B cell (primary cell): ENCODE data around the gene IPO8.
"Not testable (repeated sequence)": the region's sequence is repeated elsewhere in the genome, so short reads cannot be mapped to it uniquely, and the experiment has no call there.

ENCODE experiments used
- EZH2 ChIP-seq: IDR thresholded peaks from 2 replicates; pipeline ENCODE4 v1.6.1; 2012; ENCODE audit warnings: borderline replicate concordance, low read depth, mild to moderate bottlenecking, moderate library complexity, low read length; ENCODE audit not compliant: insufficient read depth, poor library complexity, severe bottlenecking
- TF ChIP-seq, protein P1 (sequence below): fragments of 200-600 bp; IDR thresholded peaks from one replicate; pipeline ENCODE4 v1.8.0; 2022; ENCODE audit warnings: antibody characterized with exemption, mild to moderate bottlenecking

DNA sequence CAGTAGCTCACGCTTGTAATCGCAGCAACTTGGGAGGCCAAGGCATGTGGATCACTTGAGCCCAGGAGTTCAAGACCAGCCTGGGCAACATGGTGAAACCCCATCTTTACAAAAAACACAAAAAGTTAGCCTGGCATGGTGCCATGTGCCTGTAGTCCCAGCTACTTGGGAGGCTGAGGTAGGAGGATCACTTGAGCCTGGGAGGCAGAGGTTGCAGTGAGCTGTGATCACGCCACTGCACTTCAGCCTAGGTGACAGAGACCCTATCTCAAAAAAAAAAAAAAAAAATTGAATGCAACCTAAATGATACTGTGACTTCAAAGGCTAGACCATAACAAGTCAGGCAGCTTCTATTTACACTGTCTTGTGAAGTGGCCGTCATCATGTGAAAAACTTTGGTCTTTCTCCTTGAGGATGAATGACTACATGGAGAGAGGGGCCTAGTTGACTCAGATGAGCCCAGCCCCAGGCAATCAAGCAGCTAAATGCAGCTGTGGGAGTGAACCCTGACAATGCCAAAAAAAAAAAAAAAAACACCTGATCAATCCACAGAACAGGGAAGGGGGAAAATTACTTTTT lies 73.9 kb downstream of the IPO8 start:
- TF ChIP-seq, protein P1, sequence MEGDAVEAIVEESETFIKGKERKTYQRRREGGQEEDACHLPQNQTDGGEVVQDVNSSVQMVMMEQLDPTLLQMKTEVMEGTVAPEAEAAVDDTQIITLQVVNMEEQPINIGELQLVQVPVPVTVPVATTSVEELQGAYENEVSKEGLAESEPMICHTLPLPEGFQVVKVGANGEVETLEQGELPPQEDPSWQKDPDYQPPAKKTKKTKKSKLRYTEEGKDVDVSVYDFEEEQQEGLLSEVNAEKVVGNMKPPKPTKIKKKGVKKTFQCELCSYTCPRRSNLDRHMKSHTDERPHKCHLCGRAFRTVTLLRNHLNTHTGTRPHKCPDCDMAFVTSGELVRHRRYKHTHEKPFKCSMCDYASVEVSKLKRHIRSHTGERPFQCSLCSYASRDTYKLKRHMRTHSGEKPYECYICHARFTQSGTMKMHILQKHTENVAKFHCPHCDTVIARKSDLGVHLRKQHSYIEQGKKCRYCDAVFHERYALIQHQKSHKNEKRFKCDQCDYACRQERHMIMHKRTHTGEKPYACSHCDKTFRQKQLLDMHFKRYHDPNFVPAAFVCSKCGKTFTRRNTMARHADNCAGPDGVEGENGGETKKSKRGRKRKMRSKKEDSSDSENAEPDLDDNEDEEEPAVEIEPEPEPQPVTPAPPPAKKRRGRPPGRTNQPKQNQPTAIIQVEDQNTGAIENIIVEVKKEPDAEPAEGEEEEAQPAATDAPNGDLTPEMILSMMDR = not testable (repeated sequence)
- TF ChIP-seq EZH2 = not testable (repeated sequence)
